ENCODE data around the gene IBA57.

DNA sequence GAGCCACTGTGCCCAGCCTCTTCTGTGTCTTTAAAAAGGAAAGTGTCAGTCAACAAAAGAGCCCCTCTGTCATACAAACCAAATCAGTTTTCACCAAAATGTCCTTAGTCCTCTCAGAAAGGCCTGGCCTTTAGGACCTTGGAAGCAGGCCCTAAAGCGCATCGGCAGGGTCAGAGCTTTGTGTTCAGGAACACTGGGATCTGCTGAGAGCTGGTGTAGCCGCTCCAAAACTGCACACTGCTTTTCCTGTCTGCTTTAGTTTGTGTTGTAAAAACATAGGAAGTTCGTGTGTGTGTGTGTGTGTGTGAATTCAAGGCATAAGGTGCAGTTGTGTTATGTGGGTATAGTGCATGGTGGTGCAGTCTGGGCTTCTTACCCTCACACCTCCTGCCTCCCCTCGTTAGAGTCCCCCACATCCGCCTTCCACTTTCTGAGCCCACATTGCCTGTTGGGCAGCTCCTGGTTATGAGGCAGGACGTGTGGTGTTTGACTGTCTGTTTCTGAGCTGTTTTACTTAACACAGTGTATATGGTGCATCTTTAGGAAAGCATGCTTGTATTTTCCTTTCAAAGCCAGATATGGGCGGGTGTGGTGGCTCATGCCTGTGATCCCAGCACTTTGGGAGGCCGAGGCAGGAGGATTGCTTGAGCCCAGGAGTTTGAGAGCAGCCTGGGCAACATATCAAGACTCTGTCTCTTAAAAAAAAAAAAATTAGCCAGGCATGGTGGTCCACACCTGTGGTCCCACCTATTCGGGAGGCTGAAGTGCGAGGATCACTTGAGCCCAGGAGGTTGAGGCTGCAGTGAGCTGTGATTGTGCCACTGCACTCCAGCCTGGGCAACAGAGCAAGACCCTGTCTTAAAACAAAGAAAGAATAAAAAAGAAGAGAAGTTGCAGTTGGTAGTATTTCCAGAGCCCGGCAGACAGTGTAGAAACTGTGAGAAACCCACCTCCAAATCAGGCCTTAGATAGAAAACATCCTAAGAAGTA, 12.4 kb downstream of the IBA57 start:
- TF ChIP-seq, protein P1, sequence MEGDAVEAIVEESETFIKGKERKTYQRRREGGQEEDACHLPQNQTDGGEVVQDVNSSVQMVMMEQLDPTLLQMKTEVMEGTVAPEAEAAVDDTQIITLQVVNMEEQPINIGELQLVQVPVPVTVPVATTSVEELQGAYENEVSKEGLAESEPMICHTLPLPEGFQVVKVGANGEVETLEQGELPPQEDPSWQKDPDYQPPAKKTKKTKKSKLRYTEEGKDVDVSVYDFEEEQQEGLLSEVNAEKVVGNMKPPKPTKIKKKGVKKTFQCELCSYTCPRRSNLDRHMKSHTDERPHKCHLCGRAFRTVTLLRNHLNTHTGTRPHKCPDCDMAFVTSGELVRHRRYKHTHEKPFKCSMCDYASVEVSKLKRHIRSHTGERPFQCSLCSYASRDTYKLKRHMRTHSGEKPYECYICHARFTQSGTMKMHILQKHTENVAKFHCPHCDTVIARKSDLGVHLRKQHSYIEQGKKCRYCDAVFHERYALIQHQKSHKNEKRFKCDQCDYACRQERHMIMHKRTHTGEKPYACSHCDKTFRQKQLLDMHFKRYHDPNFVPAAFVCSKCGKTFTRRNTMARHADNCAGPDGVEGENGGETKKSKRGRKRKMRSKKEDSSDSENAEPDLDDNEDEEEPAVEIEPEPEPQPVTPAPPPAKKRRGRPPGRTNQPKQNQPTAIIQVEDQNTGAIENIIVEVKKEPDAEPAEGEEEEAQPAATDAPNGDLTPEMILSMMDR (conservative IDR thresholded peaks at IDR 0.05; ENCODE audit: low read length), result no peak
- no peak for TF ChIP-seq EZH2phosphoT487 (IDR thresholded peaks at IDR 0.05; ENCODE audit: borderline replicate concordance, low read depth, low read length)
